ENCODE results near the gene HDAC5.

GRCh38 chr17:44170499-44171201 is 47.2 kb upstream of the HDAC5 start, which contains the start of gene ASB16:
- TF ChIP-seq ZNF274 (IDR thresholded peaks at IDR 0.05; ENCODE audit: low read depth, low read length) (no peak), YY1 (IDR thresholded peaks at IDR 0.05; ENCODE audit: insufficient read depth, insufficient read length) (no peak), SUZ12 (IDR thresholded peaks at IDR 0.05; ENCODE audit: extremely low read depth, insufficient read depth, insufficient read length) (no peak)
